H1 (cell line): ENCODE results near the gene PREX1. TPM values are rescaled to one million over a fixed set of nuclear protein-coding genes. Genes with fewer than 3 reads are reported as not detected.

Source experiments
- CTCF ChIA-PET: fragments of 300-600 bp; sonication (Branson Sonifier 250); formaldehyde crosslinking; loops from one replicate; lab custom pipeline; 2021; ENCODE audit not compliant: partially characterized antibody; lab: Charles Lee
- POLR2A ChIA-PET: fragments of 300-600 bp; sonication (Branson Sonifier 250); formaldehyde crosslinking; loops from one replicate; lab custom pipeline; 2021; ENCODE audit warnings: inconsistent platforms; ENCODE audit not compliant: partially characterized antibody; lab: Charles Lee
- DNase-seq, 2 experiments: peaks; one replicate each; pipeline versions ENCODE4 v3.0.0 to v3.0.0-alpha.2; 2010 to 2022; ENCODE audit warnings: low spot score in 2 of 2, low read depth in 1 of 2, mixed read lengths in 1 of 2
- FAIRE-seq: peaks from 2 replicates; lab custom pipeline; 2011; peaks lifted over from hg19 to GRCh38; lab: Jason Lieb, UNC
- H2AFZ ChIP-seq: 2 replicates; pipeline ENCODE4 v1.8.1; 2012; ENCODE audit warnings: low read length, inconsistent platforms
- H2AK5ac ChIP-seq: 2 replicates; pipeline ENCODE4 v1.6.1; 2013; ENCODE audit warnings: low read depth, low read length
- H2BK120ac ChIP-seq: replicated peaks from 2 replicates; pipeline ENCODE3; 2013; ENCODE audit warnings: low read depth, low read length, inconsistent platforms
- H2BK12ac ChIP-seq: 2 replicates; pipeline ENCODE4 v1.6.1; 2013; ENCODE audit warnings: low read depth, low read length
- H2BK15ac ChIP-seq: 2 replicates; pipeline ENCODE4 v1.6.1; 2013; ENCODE audit warnings: low read length
- H2BK20ac ChIP-seq: 2 replicates; pipeline ENCODE4 v1.6.1; 2013; ENCODE audit warnings: low read length
- H2BK5ac ChIP-seq: 2 replicates; pipeline ENCODE4 v1.6.1; 2013; ENCODE audit warnings: low read depth, low read length
- H3K14ac ChIP-seq: 2 replicates; pipeline ENCODE4 v1.6.1; 2013; ENCODE audit warnings: inconsistent platforms; ENCODE audit not compliant: insufficient read length
- H3K18ac ChIP-seq: 2 replicates; pipeline ENCODE4 v1.6.1; 2013; ENCODE audit warnings: low read length; ENCODE audit errors: extremely low read depth
- H3K23ac ChIP-seq: 2 replicates; pipeline ENCODE4 v1.6.1; 2013; ENCODE audit warnings: inconsistent platforms; ENCODE audit not compliant: insufficient read length
- H3K23me2 ChIP-seq: 2 replicates; pipeline ENCODE4 v1.6.1; 2013; ENCODE audit warnings: low read depth, low read length
- H3K27ac ChIP-seq: 2 replicates; pipeline ENCODE4 v1.6.1; 2011; ENCODE audit warnings: low read depth, low read length, inconsistent platforms
- H3K27me3 ChIP-seq, 4 experiments: replicated peaks in 1 of 4; 1 replicate in 1 of 4; 2 replicates in 3 of 4; pipeline versions ENCODE4 v1.6.1 to v1.8.1; 2011 to 2013; ENCODE audit warnings: low read length in 3 of 4, mild to moderate bottlenecking in 3 of 4, inconsistent platforms in 2 of 4, mixed read lengths in 2 of 4, moderate library complexity in 1 of 4; ENCODE audit not compliant: control insufficient read depth in 3 of 4, insufficient read depth in 3 of 4; ENCODE audit errors: extremely low read depth in 1 of 4
- H3K36me3 ChIP-seq, 4 experiments: 2 replicates each; pipeline versions ENCODE4 v1.6.1 to v1.8.1; 2011 to 2013; ENCODE audit warnings: mild to moderate bottlenecking in 4 of 4, low read length in 3 of 4, moderate library complexity in 2 of 4, control low read depth in 1 of 4, inconsistent platforms in 1 of 4; ENCODE audit not compliant: insufficient read depth in 4 of 4, control insufficient read depth in 2 of 4
- H3K4ac ChIP-seq: replicated peaks from 2 replicates; pipeline ENCODE3; 2013; ENCODE audit warnings: low read length, low read depth, mixed read lengths, inconsistent platforms; ENCODE audit not compliant: insufficient read length
- H3K4me1 ChIP-seq, 4 experiments: replicated peaks in 1 of 4; 1 replicate in 1 of 4; 2 replicates in 3 of 4; pipeline versions ENCODE4 v1.6.1 to v1.8.1; 2011 to 2013; ENCODE audit warnings: low read length in 3 of 4, inconsistent platforms in 2 of 4, mixed read lengths in 1 of 4; ENCODE audit not compliant: insufficient read depth in 4 of 4, control insufficient read depth in 3 of 4
- H3K4me2 ChIP-seq, 2 experiments: 2 replicates each; pipeline versions ENCODE4 v1.6.1 to v1.8.1; 2011 to 2013; ENCODE audit warnings: low read depth in 2 of 2, low read length in 2 of 2, control low read depth in 1 of 2, inconsistent platforms in 1 of 2, mild to moderate bottlenecking in 1 of 2; ENCODE audit not compliant: insufficient read depth in 1 of 2
- H3K4me3 ChIP-seq, 4 experiments: fragments of 200-600, 300-600 bp in 1 of 4; sonication (generic), shearing (Covaris generic), sonication (Bioruptor Twin) in 1 of 4; 2 replicates each; pipeline versions ENCODE4 v1.5.1 to v1.8.1; 2011 to 2016; ENCODE audit warnings: low read length in 4 of 4, low read depth in 3 of 4, control low read depth in 2 of 4, inconsistent platforms in 2 of 4, mild to moderate bottlenecking in 2 of 4, mixed read lengths in 1 of 4, moderate library complexity in 1 of 4; ENCODE audit not compliant: insufficient read depth in 2 of 4; ENCODE audit errors: extremely low read depth in 1 of 4
- H3K56ac ChIP-seq: replicated peaks from 2 replicates; pipeline ENCODE3; 2013; ENCODE audit warnings: low read depth, mild to moderate bottlenecking, mixed read lengths, low read length, inconsistent platforms; ENCODE audit not compliant: insufficient read length
- H3K79me1 ChIP-seq: 2 replicates; pipeline ENCODE4 v1.6.1; 2013; ENCODE audit warnings: low read depth, low read length, control low read depth
- H3K79me2 ChIP-seq, 2 experiments: 2 replicates each; pipeline versions ENCODE4 v1.6.1 to v1.8.1; 2012 to 2013; ENCODE audit warnings: low read length in 2 of 2, mild to moderate bottlenecking in 2 of 2, inconsistent platforms in 1 of 2; ENCODE audit not compliant: insufficient read depth in 2 of 2, control insufficient read depth in 1 of 2
- H3K9ac ChIP-seq, 4 experiments: replicated peaks in 1 of 4; 1 replicate in 1 of 4; 2 replicates in 3 of 4; pipeline versions ENCODE4 v1.6.1 to v1.8.1; 2011 to 2013; ENCODE audit warnings: low read depth in 3 of 4, low read length in 3 of 4, control low read depth in 2 of 4, mild to moderate bottlenecking in 2 of 4, moderate library complexity in 2 of 4, inconsistent platforms in 1 of 4; ENCODE audit errors: extremely low read depth in 1 of 4
- H3K9me3 ChIP-seq, 2 experiments: 2 replicates each; pipeline versions ENCODE4 v1.6.1 to v1.8.1; 2012 to 2013; ENCODE audit warnings: mild to moderate bottlenecking in 2 of 2, moderate library complexity in 2 of 2, control low read depth in 1 of 2, inconsistent platforms in 1 of 2, low read depth in 1 of 2, low read length in 1 of 2, mixed read lengths in 1 of 2; ENCODE audit not compliant: insufficient read depth in 2 of 2
- H4K20me1 ChIP-seq, 2 experiments: replicated peaks in 1 of 2; 2 replicates each; pipeline versions ENCODE3 to v1.8.1; 2011 to 2013; ENCODE audit warnings: inconsistent platforms in 2 of 2, low read length in 2 of 2, mild to moderate bottlenecking in 1 of 2; ENCODE audit not compliant: insufficient read depth in 2 of 2, control insufficient read depth in 1 of 2
- H4K5ac ChIP-seq: 2 replicates; pipeline ENCODE4 v1.6.1; 2013; ENCODE audit warnings: low read length, low read depth, mixed read lengths, inconsistent platforms; ENCODE audit not compliant: insufficient read length
- H4K8ac ChIP-seq: 2 replicates; pipeline ENCODE4 v1.8.0; 2013; ENCODE audit warnings: mild to moderate bottlenecking, moderate library complexity, low read length, inconsistent platforms; ENCODE audit not compliant: insufficient read depth; ENCODE audit errors: extremely low read depth
- H4K91ac ChIP-seq: replicated peaks from 2 replicates; pipeline ENCODE3; 2013; ENCODE audit warnings: low read length, mixed read lengths, inconsistent platforms; ENCODE audit not compliant: insufficient read length
- ATF3 ChIP-seq: IDR thresholded peaks from 2 replicates; pipeline ENCODE4 v1.6.1; 2011; ENCODE audit warnings: low read depth, mild to moderate bottlenecking, low read length; ENCODE audit not compliant: insufficient read depth
- BACH1 ChIP-seq: IDR thresholded peaks from 2 replicates; pipeline ENCODE4 v1.6.1; 2012; ENCODE audit warnings: low read length, improper control_type of control experiment
- CBX8 ChIP-seq: fragments of 300-800, 300-1000 bp; sonication (generic); IDR thresholded peaks from 2 replicates; pipeline ENCODE4 v1.7.1; 2016; ENCODE audit warnings: low read depth, low read length, borderline replicate concordance
- CREB1 ChIP-seq: IDR thresholded peaks from 2 replicates; pipeline ENCODE4 v1.6.1; 2012; ENCODE audit warnings: inconsistent platforms
- EGR1 ChIP-seq: IDR thresholded peaks from 2 replicates; pipeline ENCODE4 v1.6.1; 2011; ENCODE audit warnings: low read depth, low read length, borderline replicate concordance
- JUND ChIP-seq: IDR thresholded peaks from 2 replicates; pipeline ENCODE4 v1.6.1; 2011; ENCODE audit warnings: mild to moderate bottlenecking, improper control_type of control experiment, low read length
- KDM5A ChIP-seq: fragments of 200-600 bp; IDR thresholded peaks from 2 replicates; pipeline ENCODE4 v1.7.1; 2012; ENCODE audit warnings: mild to moderate bottlenecking, low read length, inconsistent platforms, mixed read lengths
- POU5F1 ChIP-seq: IDR thresholded peaks from 2 replicates; pipeline ENCODE4 v1.6.1; 2011; ENCODE audit warnings: low read depth, mild to moderate bottlenecking, low read length, moderate library complexity
- RAD21 ChIP-seq, 2 experiments: IDR thresholded peaks in 1 of 2; conservative IDR thresholded peaks in 1 of 2; 2 replicates each; pipeline ENCODE4 v1.6.1; 2011; ENCODE audit warnings: low read depth in 2 of 2, low read length in 2 of 2, improper control_type of control experiment in 1 of 2, inconsistent platforms in 1 of 2, mild to moderate bottlenecking in 1 of 2, moderate library complexity in 1 of 2
- SUZ12 ChIP-seq: fragments of 200-600 bp; sonication (generic); IDR thresholded peaks from 2 replicates; pipeline ENCODE4 v1.6.1; 2012; ENCODE audit warnings: mild to moderate bottlenecking, inconsistent platforms, low read length, moderate library complexity, mixed read lengths
- TBP ChIP-seq: IDR thresholded peaks from 2 replicates; pipeline ENCODE4 v1.6.1; 2011; ENCODE audit warnings: low read depth, low read length, improper control_type of control experiment
- TEAD4 ChIP-seq: IDR thresholded peaks from 2 replicates; pipeline ENCODE4 v1.6.1; 2012; ENCODE audit warnings: low read depth, low read length, inconsistent platforms, mixed read lengths
- WGBS, 2 experiments: shearing (Covaris generic) in 1 of 2; methylation state at CpG; one replicate each; pipeline versions ENCODE4 v1.1.6 to v1.1.7; 2013 to 2015; ENCODE audit warnings: low lambda C conversion rate in 2 of 2, mixed read lengths in 2 of 2, inconsistent platforms in 1 of 2, low coverage in 1 of 2, missing lambda C conversion rate in 1 of 2; ENCODE audit not compliant: insufficient replicate concordance in 2 of 2, insufficient coverage in 1 of 2, insufficient read length in 1 of 2; ENCODE audit errors: extremely low coverage in 1 of 2, missing lambda C conversion rate in 1 of 2; 5-methylcytosine and 5-hydroxymethylcytosine counted together
- polyA plus RNA-seq, 7 experiments: library from polyadenylated mRNA; depleted of rRNA in 3 of 7; stranded (reverse) in 5 of 7; unstranded in 2 of 7; fragments of >200 nt in 5 of 7; fragments of 200-250 nt in 2 of 7; gene quantifications; 1 replicate in 5 of 7; 2 replicates in 1 of 7; 4 replicates in 1 of 7; pipeline versions ENCODE4 v1.2.1 to v1.2.3, GENCODE V29; 2011 to 2013; ENCODE audit warnings: missing spikeins in 2 of 7, mixed read lengths in 2 of 7
- total RNA-seq: library from RNA; stranded (reverse); fragmentation: NEBNext Ultra II Directional; extraction: Animal tissue kit (Norgen Biotek cat#: 25700); gene quantifications from 2 replicates; pipeline ENCODE4 v1.2.1, GENCODE V29; 2021

PREX1 gene
- total and polyA plus RNA-seq, 2 of the 8 experiments (the other 6 are each of a cell fraction or from before 2014, with no cell fraction given): 10.7 to 12.8 TPM

- no peak overlapping the region for H3K9ac ChIP-seq
- DNase-seq (no peak), FAIRE-seq (no peak)
- no peaks in the 10 kb centered on the region for H3K79me2 ChIP-seq
- no peak overlapping the region; the same call in 1 of the 2 replicates for H2AK5ac ChIP-seq
- H3K4me3 ChIP-seq: no peak overlapping the region
- H3K4ac ChIP-seq: no peak overlapping the region
- peak overlapping the region; percentile 58 for H3K23ac ChIP-seq
- no peaks in the 10 kb centered on the region for H3K4me1 ChIP-seq
- no peaks in the 10 kb centered on the region for H3K79me1 ChIP-seq
- no peaks in the 10 kb centered on the region for H4K20me1 ChIP-seq
- no peak overlapping the region for H2BK5ac ChIP-seq
- H2BK20ac ChIP-seq: no peak overlapping the region
- H3K23me2 ChIP-seq: no peaks in the 10 kb centered on the region
- no peaks in the 10 kb centered on the region for H3K27me3 ChIP-seq
- no peak overlapping the region for H2AFZ ChIP-seq
- 89 to 100% methylated on average over 1 to 8 of the region's 8 CpGs for WGBS, 2 experiments
- no peak overlapping the region for H3K56ac ChIP-seq
- no peak overlapping the region for H2BK15ac ChIP-seq
- no peaks in the 10 kb centered on the region for H3K36me3 ChIP-seq
- POLR2A ChIA-PET: no interaction called here
- no peak overlapping the region for H3K4me2 ChIP-seq
- no peak overlapping the region for H4K5ac ChIP-seq
- no peak for TF ChIP-seq SUZ12
- TF ChIP-seq BACH1: no peak
- TF ChIP-seq TEAD4: no peak
- no peak for TF ChIP-seq TBP
- no peak for TF ChIP-seq EGR1
- TF ChIP-seq KDM5A: no peak
- TF ChIP-seq JUND: no peak
- no peak for TF ChIP-seq RAD21 (IDR thresholded peaks at IDR 0.05 in 1 of 2, conservative IDR thresholded peaks at IDR 0.05 in 1 of 2; ENCODE audit: low read depth in 2 of 2, low read length in 2 of 2)
- no peak for TF ChIP-seq CREB1
- no peak for TF ChIP-seq POU5F1
- TF ChIP-seq ATF3: no peak
- TF ChIP-seq CBX8: no peak
- peak overlapping the region; percentile 29; the same call in 1 of the 2 replicates for H4K8ac ChIP-seq
- H3K9me3 ChIP-seq: no peaks in the 10 kb centered on the region
- no peak overlapping the region for H4K91ac ChIP-seq
- no peak overlapping the region for H3K14ac ChIP-seq
- CTCF ChIA-PET: interaction anchor here (0.6 to 16.7 kb wide), 6 partner anchors 8 to 67 kb away, joined by 3 to 186 read pairs (median 4); no protein-coding TSS in a partner anchor
- H2BK12ac ChIP-seq: no peak overlapping the region
- no peak overlapping the region for H2BK120ac ChIP-seq
- no peak overlapping the region for H3K27ac ChIP-seq
- H3K18ac ChIP-seq: no peak overlapping the region
These were observed 122.3 kb downstream of the PREX1 start for GRCh38 chr20:48705240-48706115.
